PC-9 (cell line): ENCODE measurements around the gene SIPA1L3. TPM values are rescaled to one million over a fixed set of nuclear protein-coding genes. Genes with fewer than 3 reads are reported as not detected.

Source experiments
- BruUV-seq: library from RNA; stranded (reverse); fragments of 400-500 nt; replicated peaks from 2 replicates; lab custom pipeline; 2021; lab: Mats Ljungman, UMichigan
- CTCF ChIA-PET: fragments of 300-600 bp; sonication (Branson Sonifier 250); formaldehyde crosslinking; loops from one replicate; lab custom pipeline; 2022; ENCODE audit warnings: antibody characterized with exemption; lab: Charles Lee
- POLR2A ChIA-PET: fragments of 300-600 bp; sonication (Branson Sonifier 250); formaldehyde crosslinking; loops from one replicate; lab custom pipeline; 2022; ENCODE audit warnings: antibody characterized with exemption; ENCODE audit not compliant: unreplicated experiment; lab: Charles Lee
- DNase-seq, 2 experiments: peaks; one replicate each; pipeline versions ENCODE4 v3.0.0 to v3.0.0-alpha.2; 2015 to 2022; ENCODE audit warnings: mixed read lengths in 1 of 2
- H2AFZ ChIP-seq: fragments of 200-600 bp; sonication (generic); 2 replicates; pipeline ENCODE4 v1.8.1; 2017; ENCODE audit warnings: antibody characterized with exemption
- H3F3A ChIP-seq: fragments of 200-600 bp; sonication (generic); 2 replicates; pipeline ENCODE4 v1.8.1; 2017; ENCODE audit warnings: antibody characterized with exemption, mild to moderate bottlenecking, low read depth; ENCODE audit not compliant: insufficient read depth
- H3K27ac ChIP-seq: fragments of 200-600 bp; sonication (generic); 2 replicates; pipeline ENCODE4 v1.6.1; 2016; ENCODE audit warnings: mixed run types
- H3K27me3 ChIP-seq: fragments of 200-600 bp; sonication (generic); 2 replicates; pipeline ENCODE4 v1.6.1; 2016; ENCODE audit warnings: low read depth, mixed run types; ENCODE audit not compliant: insufficient read depth
- H3K36me3 ChIP-seq: fragments of 200-600 bp; sonication (generic); 2 replicates; pipeline ENCODE4 v1.6.1; 2016; ENCODE audit warnings: low read depth, mixed run types
- H3K4me1 ChIP-seq: fragments of 200-600 bp; sonication (generic); replicated peaks from 2 replicates; pipeline ENCODE4 v1.6.1; 2016; ENCODE audit warnings: mixed run types; ENCODE audit not compliant: insufficient read depth
- H3K4me2 ChIP-seq: fragments of 200-600 bp; sonication (generic); 2 replicates; pipeline ENCODE4 v1.6.1; 2017; ENCODE audit warnings: mixed run types
- H3K4me3 ChIP-seq: fragments of 200-600 bp; sonication (generic); 2 replicates; pipeline ENCODE4 v1.6.1; 2016; ENCODE audit warnings: mixed run types
- H3K79me2 ChIP-seq: fragments of 200-600 bp; sonication (generic); 2 replicates; pipeline ENCODE4 v1.6.1; 2017; ENCODE audit warnings: low read depth, mixed run types
- H3K9me2 ChIP-seq: fragments of 200-600 bp; sonication (generic); 2 replicates; pipeline ENCODE4 v1.8.1; 2017; ENCODE audit warnings: mild to moderate bottlenecking; ENCODE audit not compliant: insufficient read depth
- H3K9me3 ChIP-seq: fragments of 200-600 bp; sonication (generic); 2 replicates; pipeline ENCODE4 v1.8.1; 2016; ENCODE audit warnings: low read depth; ENCODE audit not compliant: insufficient read depth
- H4K20me1 ChIP-seq: fragments of 200-600 bp; sonication (generic); 2 replicates; pipeline ENCODE4 v1.8.1; 2017; ENCODE audit not compliant: insufficient read depth
- EZH2 ChIP-seq: fragments of 200-600 bp; sonication (generic); IDR thresholded peaks from 2 replicates; pipeline ENCODE4 v1.8.0; 2017; ENCODE audit warnings: antibody characterized with exemption, low read depth
- intact Hi-C: fragments of 100-400 bp; cut with micrococcal nuclease; formaldehyde crosslinking; loops from one replicate; pipeline ENCODE4 v1.10.0; 2022; ENCODE audit not compliant: unreplicated experiment
- total RNA-seq: library from RNA; stranded (reverse); gene quantifications from 2 replicates; pipeline ENCODE4 v1.2.3, GENCODE V29; 2021
- TF ChIP-seq, protein P1 (sequence below): fragments of 200-600 bp; sonication (generic); conservative IDR thresholded peaks from 2 replicates; pipeline ENCODE4 v1.6.1; 2017; ENCODE audit warnings: mixed run types, antibody characterized with exemption, mild to moderate bottlenecking, moderate library complexity

SIPA1L3 gene
- total RNA-seq, 1 experiment from 2014 or later, result 55.2 TPM

DNA sequence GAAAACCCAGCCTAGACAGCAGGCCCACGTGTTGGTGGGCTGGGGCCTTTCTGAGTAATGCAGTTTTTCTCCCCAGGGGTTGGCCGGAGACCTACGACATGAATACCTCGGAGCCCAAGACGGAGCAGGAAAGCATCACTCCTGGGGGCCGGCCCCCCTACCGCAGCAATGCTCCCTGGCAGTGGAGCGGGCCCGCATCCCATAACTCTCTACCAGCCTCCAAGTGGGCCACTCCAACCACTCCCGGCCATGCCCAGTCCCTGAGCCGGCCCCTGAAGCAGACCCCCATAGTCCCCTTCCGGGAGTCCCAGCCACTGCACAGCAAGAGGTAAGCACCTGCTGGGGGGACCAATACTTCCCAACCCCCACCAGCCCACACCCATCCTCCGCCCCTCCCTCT is 234.1 kb downstream of the SIPA1L3 start:
- H3K4me3 ChIP-seq, result no peak overlapping the region
- H3K4me2 ChIP-seq, result no peak overlapping the region
- H3K79me2 ChIP-seq, result no peaks in the 10 kb centered on the region
- intact Hi-C loops, result no loop called here
- BruUV-seq, result no TSS peak
- H3K27me3 ChIP-seq, result no peaks in the 10 kb centered on the region
- H3K9me2 ChIP-seq, result no peaks in the 10 kb centered on the region
- no peaks in the 10 kb centered on the region for H3K9me3 ChIP-seq
- no peaks in the 10 kb centered on the region for H4K20me1 ChIP-seq
- no peak for DNase-seq
- H3K4me1 ChIP-seq, result no peaks in the 10 kb centered on the region
- peaks cover 6% of the 10 kb centered on the region; the same call in 1 of the 2 replicates for H3F3A ChIP-seq
- no peak overlapping the region for H2AFZ ChIP-seq
- TF ChIP-seq EZH2, result no peak
- TF ChIP-seq, protein P1, sequence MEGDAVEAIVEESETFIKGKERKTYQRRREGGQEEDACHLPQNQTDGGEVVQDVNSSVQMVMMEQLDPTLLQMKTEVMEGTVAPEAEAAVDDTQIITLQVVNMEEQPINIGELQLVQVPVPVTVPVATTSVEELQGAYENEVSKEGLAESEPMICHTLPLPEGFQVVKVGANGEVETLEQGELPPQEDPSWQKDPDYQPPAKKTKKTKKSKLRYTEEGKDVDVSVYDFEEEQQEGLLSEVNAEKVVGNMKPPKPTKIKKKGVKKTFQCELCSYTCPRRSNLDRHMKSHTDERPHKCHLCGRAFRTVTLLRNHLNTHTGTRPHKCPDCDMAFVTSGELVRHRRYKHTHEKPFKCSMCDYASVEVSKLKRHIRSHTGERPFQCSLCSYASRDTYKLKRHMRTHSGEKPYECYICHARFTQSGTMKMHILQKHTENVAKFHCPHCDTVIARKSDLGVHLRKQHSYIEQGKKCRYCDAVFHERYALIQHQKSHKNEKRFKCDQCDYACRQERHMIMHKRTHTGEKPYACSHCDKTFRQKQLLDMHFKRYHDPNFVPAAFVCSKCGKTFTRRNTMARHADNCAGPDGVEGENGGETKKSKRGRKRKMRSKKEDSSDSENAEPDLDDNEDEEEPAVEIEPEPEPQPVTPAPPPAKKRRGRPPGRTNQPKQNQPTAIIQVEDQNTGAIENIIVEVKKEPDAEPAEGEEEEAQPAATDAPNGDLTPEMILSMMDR, result no peak
- H3K36me3 ChIP-seq, result no peaks in the 10 kb centered on the region
- H3K27ac ChIP-seq, result no peak overlapping the region
- ChIA-PET CTCF (no interaction called here), POLR2A (no interaction called here)

DNA sequence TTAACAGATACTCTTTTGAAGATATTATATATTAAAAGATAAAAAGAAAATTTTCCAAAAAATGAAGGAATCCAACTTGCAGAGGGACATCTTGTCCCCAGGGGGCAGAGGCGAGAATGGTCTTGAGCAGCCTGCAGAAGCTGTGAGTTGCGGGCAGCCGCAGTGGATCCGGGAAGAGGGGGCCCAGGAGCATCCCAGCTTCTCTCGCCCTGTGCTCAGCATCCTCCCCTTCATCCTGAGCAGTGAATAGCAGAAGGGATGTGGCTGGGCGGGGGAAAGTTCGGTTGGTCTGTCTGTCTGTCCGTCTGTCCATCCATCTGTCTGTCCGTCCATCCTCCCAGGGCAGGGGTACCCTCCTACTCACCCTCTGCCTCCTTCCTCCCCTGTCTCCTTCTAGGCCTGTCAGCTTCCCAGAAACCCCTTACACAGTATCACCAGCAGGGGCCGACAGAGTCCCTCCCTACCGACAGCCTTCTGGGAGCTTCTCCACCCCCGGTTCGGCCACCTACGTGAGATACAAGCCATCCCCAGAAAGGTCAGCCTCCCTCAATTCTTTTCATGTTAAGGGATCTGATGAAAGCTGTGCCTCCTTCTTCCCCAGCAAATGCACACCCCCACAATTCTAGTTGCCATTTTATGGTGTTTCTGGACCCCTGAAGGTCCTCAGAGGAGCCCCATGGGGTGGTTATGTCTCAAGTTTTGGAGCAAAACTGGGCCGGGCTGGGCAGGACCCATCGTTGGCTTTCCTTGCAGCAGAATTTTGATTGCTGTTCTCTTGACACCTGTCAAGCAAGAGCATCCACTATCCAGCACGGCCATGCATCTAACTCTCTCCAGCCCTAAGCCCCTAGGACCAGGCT is 235.4 kb downstream of the SIPA1L3 start:
- no TSS peak for BruUV-seq
- Histone ChIP-seq H3K4me3 (no peak overlapping the region), H3K79me2 (no peaks in the 10 kb centered on the region), H3K9me3 (no peaks in the 10 kb centered on the region), H3K4me2 (no peak overlapping the region), H3F3A (peaks cover 6% of the 10 kb centered on the region; the same call in 1 of the 2 replicates), H3K36me3 (no peaks in the 10 kb centered on the region), H3K27me3 (no peaks in the 10 kb centered on the region), H4K20me1 (no peaks in the 10 kb centered on the region), H3K27ac (no peak overlapping the region), H3K4me1 (no peaks in the 10 kb centered on the region), H2AFZ (no peak overlapping the region), H3K9me2 (no peaks in the 10 kb centered on the region)
- ChIA-PET CTCF (interaction anchor here (0.5 to 0.7 kb wide), 2 partner anchors 94 to 548 kb away, joined by 3 read pairs; partner anchors contain the start of genes ZNF540 and ZNF571), POLR2A (interaction anchor here (0.6 kb wide), 1 partner anchor 476 kb away, joined by 3 read pairs; no protein-coding TSS in a partner anchor)
- TF ChIP-seq, protein P1, result peak; percentile 69
- TF ChIP-seq EZH2, result no peak
- peak in 1 of 2 experiments; percentile 44 for DNase-seq
- intact Hi-C loops, result no loop called here

DNA sequence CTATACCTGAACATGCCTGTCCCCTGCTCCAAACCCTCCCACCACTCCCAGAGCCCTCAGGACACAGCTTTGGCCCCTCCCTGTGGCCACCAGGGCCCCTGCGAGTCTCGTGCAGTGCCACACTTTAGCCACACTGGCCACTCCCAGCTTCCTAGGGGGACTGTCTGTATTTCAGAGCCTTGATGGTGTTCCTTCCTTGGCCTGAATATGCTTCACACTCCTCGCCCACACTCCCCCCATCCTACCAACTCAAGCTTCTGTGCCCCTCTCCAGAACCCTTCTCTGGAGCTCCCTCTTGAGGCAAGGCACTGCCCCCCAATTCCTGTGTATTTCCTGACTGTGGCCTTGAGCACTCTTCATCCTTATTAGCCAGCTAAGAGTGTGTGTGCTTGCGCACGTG is 236.8 kb downstream of the SIPA1L3 start:
- ChIA-PET POLR2A (no interaction called here), CTCF (no interaction called here)
- H3K27ac ChIP-seq, result no peak overlapping the region
- H4K20me1 ChIP-seq, result no peaks in the 10 kb centered on the region
- intact Hi-C loops, result no loop called here
- peaks cover 6% of the 10 kb centered on the region; the same call in 1 of the 2 replicates for H3F3A ChIP-seq
- BruUV-seq, result no TSS peak
- H3K4me3 ChIP-seq, result no peak overlapping the region
- no peaks in the 10 kb centered on the region for H3K27me3 ChIP-seq
- H3K9me2 ChIP-seq, result no peaks in the 10 kb centered on the region
- no peaks in the 10 kb centered on the region for H3K9me3 ChIP-seq
- no peaks in the 10 kb centered on the region for H3K79me2 ChIP-seq
- H3K36me3 ChIP-seq, result no peaks in the 10 kb centered on the region
- TF ChIP-seq, protein P1, result no peak; the same call in 1 of the 2 replicates
- TF ChIP-seq EZH2, result no peak
- H3K4me1 ChIP-seq, result no peaks in the 10 kb centered on the region
- H2AFZ ChIP-seq, result no peak overlapping the region
- DNase-seq, result no peak
- no peak overlapping the region for H3K4me2 ChIP-seq
